Prostate gland (tissue), 2 donors: ENCODE data around the gene PDE2A.

Experiments used
- POLR2A ChIP-seq: fragments of 450-650 bp; IDR thresholded peaks from one replicate; pipeline ENCODE4 v1.6.1; 2016; ENCODE audit warnings: antibody characterized with exemption, mild to moderate bottlenecking
- POLR2AphosphoS5 ChIP-seq: sonication (generic); formaldehyde crosslinking; IDR thresholded peaks from one replicate; pipeline ENCODE4 v1.6.1; 2017; ENCODE audit warnings: antibody characterized with exemption
- TF ChIP-seq, protein P1 (sequence below), 4 experiments: fragments of 200-600 bp in 2 of 4; fragments of 450-650 bp in 2 of 4; sonication (generic) in 2 of 4; IDR thresholded peaks; 1 replicate in 3 of 4; 2 replicates in 1 of 4; pipeline ENCODE4 v1.5.1; 2016 to 2019; ENCODE audit warnings: antibody characterized with exemption in 4 of 4, mild to moderate bottlenecking in 2 of 4, moderate library complexity in 2 of 4

DNA sequence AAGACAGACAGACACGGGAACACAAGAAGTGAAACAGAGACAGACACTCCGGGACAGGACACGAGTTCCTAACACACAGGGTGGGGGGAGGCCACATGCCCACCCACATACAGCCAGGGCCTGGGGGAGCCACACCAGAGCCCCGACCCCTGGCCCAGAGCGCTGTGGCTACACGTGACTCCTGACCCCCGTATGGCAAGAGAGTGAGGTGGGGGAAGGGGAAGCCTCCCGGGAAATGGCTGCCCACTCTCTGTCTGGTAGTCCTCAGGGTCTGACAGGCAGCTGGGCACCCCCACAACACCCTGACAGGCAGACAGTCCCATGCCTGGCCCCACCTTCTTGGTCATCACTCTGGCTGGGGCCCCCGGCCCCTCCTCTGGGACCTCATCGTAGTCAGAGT is 38.6 kb upstream of the PDE2A start:
- TF ChIP-seq, protein P1, sequence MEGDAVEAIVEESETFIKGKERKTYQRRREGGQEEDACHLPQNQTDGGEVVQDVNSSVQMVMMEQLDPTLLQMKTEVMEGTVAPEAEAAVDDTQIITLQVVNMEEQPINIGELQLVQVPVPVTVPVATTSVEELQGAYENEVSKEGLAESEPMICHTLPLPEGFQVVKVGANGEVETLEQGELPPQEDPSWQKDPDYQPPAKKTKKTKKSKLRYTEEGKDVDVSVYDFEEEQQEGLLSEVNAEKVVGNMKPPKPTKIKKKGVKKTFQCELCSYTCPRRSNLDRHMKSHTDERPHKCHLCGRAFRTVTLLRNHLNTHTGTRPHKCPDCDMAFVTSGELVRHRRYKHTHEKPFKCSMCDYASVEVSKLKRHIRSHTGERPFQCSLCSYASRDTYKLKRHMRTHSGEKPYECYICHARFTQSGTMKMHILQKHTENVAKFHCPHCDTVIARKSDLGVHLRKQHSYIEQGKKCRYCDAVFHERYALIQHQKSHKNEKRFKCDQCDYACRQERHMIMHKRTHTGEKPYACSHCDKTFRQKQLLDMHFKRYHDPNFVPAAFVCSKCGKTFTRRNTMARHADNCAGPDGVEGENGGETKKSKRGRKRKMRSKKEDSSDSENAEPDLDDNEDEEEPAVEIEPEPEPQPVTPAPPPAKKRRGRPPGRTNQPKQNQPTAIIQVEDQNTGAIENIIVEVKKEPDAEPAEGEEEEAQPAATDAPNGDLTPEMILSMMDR (IDR thresholded peaks at IDR 0.05): no peak
- TF ChIP-seq POLR2A (no peak), POLR2AphosphoS5 (no peak)
